IPS-18a (cell line): Measurements from ENCODE around the gene SSR4.

Experiments used
- H3K27ac ChIP-seq: one replicate; pipeline ENCODE4 v1.5.1; 2013; ENCODE audit warnings: low read length
- H3K27me3 ChIP-seq: one replicate; pipeline ENCODE4 v1.6.1; 2013; ENCODE audit warnings: mild to moderate bottlenecking, low read length; ENCODE audit not compliant: control insufficient read depth, insufficient read depth
- H3K36me3 ChIP-seq: one replicate; pipeline ENCODE4 v1.6.1; 2013; ENCODE audit warnings: low read depth, low read length; ENCODE audit not compliant: control insufficient read depth
- H3K4me1 ChIP-seq: one replicate; pipeline ENCODE4 v1.6.1; 2013; ENCODE audit warnings: low read depth, low read length; ENCODE audit not compliant: control insufficient read depth
- H3K4me3 ChIP-seq: one replicate; pipeline ENCODE4 v1.5.1; 2013; ENCODE audit warnings: low read length
- H3K9ac ChIP-seq: one replicate; pipeline ENCODE4 v1.6.1; 2013; ENCODE audit warnings: mild to moderate bottlenecking, low read length, moderate library complexity
- H3K9me3 ChIP-seq: one replicate; pipeline ENCODE4 v1.6.1; 2013; ENCODE audit warnings: low read depth, low read length; ENCODE audit not compliant: control insufficient read depth

Gene SSR4

GRCh38 chrX:153771415-153772315 is 22.8 kb upstream of the SSR4 start:
- no peak overlapping the region for H3K4me3 ChIP-seq
- no peaks in the 10 kb centered on the region for H3K4me1 ChIP-seq
- H3K27ac ChIP-seq, result no peak overlapping the region
- no peaks in the 10 kb centered on the region for H3K9me3 ChIP-seq
- no peaks in the 10 kb centered on the region for H3K27me3 ChIP-seq
- no peak overlapping the region for H3K9ac ChIP-seq
- no peaks in the 10 kb centered on the region for H3K36me3 ChIP-seq

- Histone ChIP-seq H3K27me3 (no peaks in the 10 kb centered on the region), H3K9me3 (no peaks in the 10 kb centered on the region), H3K4me3 (no peak overlapping the region), H3K27ac (no peak overlapping the region), H3K36me3 (no peaks in the 10 kb centered on the region), H3K4me1 (no peaks in the 10 kb centered on the region), H3K9ac (no peak overlapping the region)
Measured at GRCh38 chrX:153772316-153773217, 21.9 kb upstream of the SSR4 start.

- H3K27me3 ChIP-seq, result no peaks in the 10 kb centered on the region
- H3K9ac ChIP-seq, result no peak overlapping the region
- no peaks in the 10 kb centered on the region for H3K36me3 ChIP-seq
- no peaks in the 10 kb centered on the region for H3K9me3 ChIP-seq
- H3K4me3 ChIP-seq, result no peak overlapping the region
- H3K4me1 ChIP-seq, result no peaks in the 10 kb centered on the region
- no peak overlapping the region for H3K27ac ChIP-seq
Measured at GRCh38 chrX:153773218-153773611, 21.3 kb upstream of the SSR4 start.

DNA sequence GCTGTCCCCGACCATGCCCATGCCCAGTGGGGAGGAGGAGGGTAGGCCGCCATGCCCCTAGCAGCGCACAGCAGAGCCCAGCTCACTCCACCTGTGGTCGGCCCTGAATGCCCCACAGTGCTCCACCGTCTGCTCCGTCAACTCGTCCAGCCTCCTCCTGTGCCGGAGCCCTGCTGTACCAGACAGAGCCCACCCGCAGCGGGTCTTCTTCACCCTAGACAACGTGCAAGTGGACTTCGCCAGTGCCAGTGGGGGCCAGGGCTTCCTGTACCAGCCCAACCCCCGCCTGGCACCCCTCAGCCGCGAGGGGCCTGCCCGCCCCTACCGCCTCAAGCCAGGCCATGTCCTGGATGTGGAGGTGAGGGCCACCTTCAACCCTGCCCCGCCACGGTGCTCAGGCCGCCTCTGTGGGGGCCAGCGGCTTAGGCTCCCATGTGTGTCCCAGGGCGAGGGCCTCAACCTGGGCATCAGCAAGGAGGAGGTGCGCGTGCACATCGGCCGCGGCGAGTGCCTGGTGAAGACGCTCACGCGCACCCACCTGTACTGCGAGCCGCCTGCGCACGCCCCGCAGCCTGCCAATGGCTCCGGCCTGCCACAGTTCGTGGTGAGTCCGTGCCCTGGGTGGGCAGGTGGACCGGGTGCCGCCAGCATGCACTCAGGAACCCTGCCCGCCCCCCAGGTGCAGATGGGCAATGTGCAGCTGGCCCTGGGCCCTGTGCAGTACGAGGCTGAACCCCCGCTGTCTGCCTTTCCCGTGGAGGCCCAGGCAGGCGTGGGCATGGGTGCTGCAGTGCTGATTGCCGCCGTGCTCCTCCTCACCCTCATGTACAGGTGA is 20.5 kb upstream of the SSR4 start:
- Histone ChIP-seq H3K4me1 (no peaks in the 10 kb centered on the region), H3K27me3 (no peaks in the 10 kb centered on the region), H3K36me3 (no peaks in the 10 kb centered on the region), H3K9ac (no peak overlapping the region), H3K27ac (no peak overlapping the region), H3K4me3 (no peak overlapping the region), H3K9me3 (no peaks in the 10 kb centered on the region)

GRCh38 chrX:153774576-153775292 is 19.7 kb upstream of the SSR4 start:
- no peak overlapping the region for H3K9ac ChIP-seq
- no peaks in the 10 kb centered on the region for H3K36me3 ChIP-seq
- no peaks in the 10 kb centered on the region for H3K4me1 ChIP-seq
- H3K27ac ChIP-seq, result no peak overlapping the region
- H3K4me3 ChIP-seq, result no peak overlapping the region
- H3K9me3 ChIP-seq, result no peaks in the 10 kb centered on the region
- no peaks in the 10 kb centered on the region for H3K27me3 ChIP-seq

DNA sequence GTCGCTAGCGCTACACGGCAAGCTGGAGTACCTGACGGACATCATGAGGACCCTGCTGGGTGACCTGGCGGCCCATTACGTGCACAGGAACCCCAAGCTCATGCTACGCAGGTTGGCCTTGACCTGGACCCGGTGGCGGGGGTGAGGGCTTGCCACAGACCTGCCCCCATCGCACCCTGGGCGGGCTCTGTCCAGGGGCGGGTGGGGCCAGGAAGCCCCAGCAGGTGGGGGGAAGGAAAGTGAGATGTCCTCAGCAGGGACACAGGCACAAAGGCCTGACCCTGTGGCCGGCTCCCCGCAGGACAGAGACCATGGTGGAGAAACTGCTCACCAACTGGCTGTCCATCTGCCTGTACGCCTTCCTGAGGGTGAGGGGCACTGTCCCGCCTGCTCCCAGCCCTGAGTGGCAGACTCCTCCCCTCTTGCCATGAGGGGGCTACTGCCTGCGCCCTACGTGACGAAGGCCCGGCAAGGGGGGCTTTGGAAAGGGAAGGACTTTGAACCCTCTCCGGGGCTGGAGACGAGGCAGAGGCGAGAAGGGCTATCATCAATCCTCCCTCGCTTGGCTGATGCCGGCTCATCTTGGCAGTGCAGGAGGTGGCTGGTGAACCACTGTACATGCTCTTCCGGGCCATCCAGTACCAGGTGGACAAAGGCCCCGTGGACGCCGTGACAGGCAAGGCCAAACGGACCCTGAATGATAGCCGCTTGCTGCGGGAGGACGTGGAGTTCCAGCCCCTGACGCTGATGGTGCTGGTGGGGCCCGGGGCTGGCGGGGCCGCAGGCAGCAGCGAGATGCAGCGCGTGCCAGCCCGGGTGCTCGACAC is 19.0 kb upstream of the SSR4 start:
- no peaks in the 10 kb centered on the region for H3K36me3 ChIP-seq
- no peak overlapping the region for H3K27ac ChIP-seq
- H3K9ac ChIP-seq, result no peak overlapping the region
- H3K9me3 ChIP-seq, result no peaks in the 10 kb centered on the region
- no peaks in the 10 kb centered on the region for H3K4me1 ChIP-seq
- no peak overlapping the region for H3K4me3 ChIP-seq
- no peaks in the 10 kb centered on the region for H3K27me3 ChIP-seq

DNA sequence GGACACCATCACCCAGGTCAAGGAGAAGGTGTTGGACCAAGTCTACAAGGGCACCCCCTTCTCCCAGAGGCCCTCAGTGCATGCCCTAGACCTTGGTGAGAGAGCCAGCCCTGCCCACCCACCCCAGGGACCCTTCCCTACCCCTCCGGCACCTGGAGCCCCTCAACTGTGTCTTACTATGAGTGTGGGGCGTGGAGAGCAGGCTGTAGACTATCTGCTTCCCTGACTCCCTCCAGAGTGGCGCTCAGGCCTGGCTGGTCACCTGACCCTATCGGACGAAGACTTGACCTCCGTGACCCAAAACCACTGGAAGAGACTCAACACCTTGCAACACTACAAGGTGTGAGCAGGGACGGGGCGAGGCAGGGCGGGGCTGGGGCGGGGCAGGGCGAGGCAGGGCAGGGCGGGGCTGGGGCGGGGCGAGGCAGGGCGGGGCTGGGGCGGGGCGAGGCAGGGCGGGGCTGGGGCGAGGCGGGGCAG is 18.3 kb upstream of the SSR4 start:
- no peak overlapping the region for H3K4me3 ChIP-seq
- no peaks in the 10 kb centered on the region for H3K27me3 ChIP-seq
- no peak overlapping the region for H3K27ac ChIP-seq
- H3K9me3 ChIP-seq, result no peaks in the 10 kb centered on the region
- H3K4me1 ChIP-seq, result no peaks in the 10 kb centered on the region
- no peak overlapping the region for H3K9ac ChIP-seq
- no peaks in the 10 kb centered on the region for H3K36me3 ChIP-seq

- Histone ChIP-seq H3K27me3 (no peaks in the 10 kb centered on the region), H3K36me3 (no peaks in the 10 kb centered on the region), H3K4me1 (no peaks in the 10 kb centered on the region), H3K9me3 (no peaks in the 10 kb centered on the region), H3K27ac (no peak overlapping the region), H3K4me3 (no peak overlapping the region), H3K9ac (no peak overlapping the region)
Measured at GRCh38 chrX:153776611-153777045, 17.8 kb upstream of the SSR4 start.

DNA sequence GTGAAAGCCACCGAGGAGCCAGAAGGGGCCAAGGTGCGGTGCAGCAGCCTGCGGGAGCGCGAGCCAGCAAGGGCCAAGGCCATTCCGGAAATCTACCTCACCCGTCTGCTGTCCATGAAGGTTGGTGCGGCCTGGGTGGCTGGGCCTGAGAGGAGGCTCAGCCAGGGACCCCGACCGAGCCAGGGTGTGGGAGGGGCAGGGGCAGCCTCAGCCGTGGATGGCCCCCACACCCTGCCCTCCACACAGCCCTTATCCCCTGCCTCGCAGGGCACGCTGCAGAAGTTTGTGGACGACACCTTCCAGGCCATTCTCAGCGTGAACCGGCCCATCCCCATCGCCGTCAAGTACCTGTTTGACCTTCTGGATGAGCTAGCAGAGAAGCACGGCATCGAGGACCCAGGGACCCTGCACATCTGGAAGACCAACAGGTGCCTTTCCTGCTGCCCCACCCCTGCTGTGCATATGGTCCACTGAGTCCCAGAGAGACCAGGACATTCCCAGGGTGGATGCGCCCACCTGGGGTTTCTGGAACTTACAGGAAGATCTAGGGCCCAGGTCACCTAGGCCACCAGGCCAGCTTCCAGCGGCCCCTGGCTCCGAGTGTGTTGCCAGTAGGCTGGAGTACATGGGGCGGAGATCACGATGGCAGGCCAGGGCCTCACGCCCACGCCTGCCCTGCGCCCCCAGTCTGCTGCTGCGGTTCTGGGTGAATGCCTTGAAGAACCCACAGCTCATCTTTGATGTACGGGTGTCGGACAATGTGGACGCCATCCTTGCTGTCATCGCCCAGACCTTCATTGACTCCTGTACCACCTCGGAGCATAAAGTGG is 17.0 kb upstream of the SSR4 start:
- no peak overlapping the region for H3K4me3 ChIP-seq
- no peak overlapping the region for H3K27ac ChIP-seq
- H3K9ac ChIP-seq, result no peak overlapping the region
- no peaks in the 10 kb centered on the region for H3K27me3 ChIP-seq
- no peaks in the 10 kb centered on the region for H3K9me3 ChIP-seq
- H3K36me3 ChIP-seq, result no peaks in the 10 kb centered on the region
- no peaks in the 10 kb centered on the region for H3K4me1 ChIP-seq
